Smooth muscle cell (in vitro differentiated cells): Measurements from ENCODE around the gene LTBP1. TPM values are rescaled to one million over a fixed set of nuclear protein-coding genes. Genes with fewer than 3 reads are reported as not detected.

ENCODE experiments used
- DNase-seq: peaks from one replicate; lab custom pipeline; 2025; ENCODE audit not compliant: unreplicated experiment; lab: John Stamatoyannopoulos, UW
- H2AFZ ChIP-seq: fragments of 200-600 bp; sonication (generic); 2 replicates; pipeline ENCODE4 v1.6.0; 2016; ENCODE audit warnings: antibody characterized with exemption, low read depth, mild to moderate bottlenecking
- H3F3A ChIP-seq: fragments of 200-600 bp; sonication (generic); 2 replicates; pipeline ENCODE4 v1.6.0; 2017; ENCODE audit warnings: antibody characterized with exemption, low read depth
- H3K27ac ChIP-seq: fragments of 200-600 bp; sonication (generic); 2 replicates; pipeline ENCODE4 v1.5.1; 2016; ENCODE audit warnings: low read depth, mild to moderate bottlenecking
- H3K27me3 ChIP-seq: fragments of 200-600 bp; sonication (generic); 2 replicates; pipeline ENCODE4 v1.6.1; 2016; ENCODE audit warnings: low read depth, mild to moderate bottlenecking
- H3K36me3 ChIP-seq: fragments of 200-600 bp; sonication (generic); 2 replicates; pipeline ENCODE4 v1.5.1; 2016; ENCODE audit warnings: low read depth
- H3K4me1 ChIP-seq: fragments of 200-600 bp; sonication (generic); 2 replicates; pipeline ENCODE4 v1.5.1; 2016; ENCODE audit warnings: low read depth
- H3K4me2 ChIP-seq: fragments of 200-600 bp; sonication (generic); 2 replicates; pipeline ENCODE4 v1.6.0; 2016; ENCODE audit warnings: mild to moderate bottlenecking
- H3K4me3 ChIP-seq: fragments of 200-600 bp; sonication (generic); 2 replicates; pipeline ENCODE4 v1.5.1; 2016; ENCODE audit warnings: mild to moderate bottlenecking
- H3K79me2 ChIP-seq: fragments of 200-600 bp; sonication (generic); 2 replicates; pipeline ENCODE4 v1.6.0; 2016; ENCODE audit warnings: low read depth, mild to moderate bottlenecking
- H3K9ac ChIP-seq: fragments of 200-600 bp; sonication (generic); 2 replicates; pipeline ENCODE4 v1.6.0; 2016; ENCODE audit warnings: low read depth
- H3K9me3 ChIP-seq: fragments of 200-600 bp; sonication (generic); replicated peaks from 2 replicates; pipeline ENCODE4 v1.5.1; 2016; ENCODE audit warnings: low read depth
- H4K20me1 ChIP-seq: fragments of 200-600 bp; sonication (generic); 2 replicates; pipeline ENCODE4 v1.6.0; 2016; ENCODE audit warnings: low read depth
- WGBS: methylation state at CpG from one replicate; pipeline ENCODE4 v1.1.7; 2016; ENCODE audit warnings: low lambda C conversion rate; 5-methylcytosine and 5-hydroxymethylcytosine counted together
- polyA plus RNA-seq: library from polyadenylated mRNA; unstranded; fragments of >200 nt; fragmentation: Nextera tagmentation; extraction: Ambion mirVana; gene quantifications from 2 replicates; pipeline ENCODE4 v1.2.1, GENCODE V29; 2016
- total RNA-seq: library from RNA; depleted of rRNA; stranded (reverse); fragments of >200 nt; gene quantifications from 2 replicates; pipeline ENCODE4 v1.2.3, GENCODE V29; 2014
- TF ChIP-seq, protein P1 (sequence below): fragments of 200-600 bp; sonication (generic); IDR thresholded peaks from 2 replicates; pipeline ENCODE4 v1.5.1; 2017; ENCODE audit warnings: borderline replicate concordance, mild to moderate bottlenecking, antibody characterized with exemption; ENCODE audit not compliant: insufficient read depth, poor library complexity, severe bottlenecking

The LTBP1 gene
- total and polyA plus RNA-seq, 2 experiments from 2014 or later: 146 to 250 TPM

DNA sequence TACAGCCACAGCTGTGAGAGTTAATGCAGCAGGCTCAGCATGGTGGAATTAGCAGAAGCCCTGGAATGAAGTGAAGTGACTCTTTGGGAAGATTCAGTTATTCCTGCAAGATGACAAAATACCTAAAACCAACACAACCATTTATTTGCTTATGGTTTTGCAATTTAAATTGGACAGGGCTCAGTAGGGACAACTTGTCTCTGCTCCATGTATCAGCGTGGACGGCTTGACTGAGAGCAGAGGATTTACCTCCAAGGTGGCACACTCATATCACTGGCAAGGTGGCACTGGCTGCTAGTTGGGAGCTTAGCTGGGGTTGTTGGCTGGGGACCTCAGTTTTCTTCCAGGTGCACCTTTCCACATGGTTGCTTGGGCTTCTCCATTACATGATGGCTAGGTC lies 58.3 kb downstream of the LTBP1 start:
- DNase-seq: no peak
- H3K27ac ChIP-seq: no peak overlapping the region
- no peaks in the 10 kb centered on the region for H3K9me3 ChIP-seq
- no peaks in the 10 kb centered on the region for H3K79me2 ChIP-seq
- TF ChIP-seq, protein P1, sequence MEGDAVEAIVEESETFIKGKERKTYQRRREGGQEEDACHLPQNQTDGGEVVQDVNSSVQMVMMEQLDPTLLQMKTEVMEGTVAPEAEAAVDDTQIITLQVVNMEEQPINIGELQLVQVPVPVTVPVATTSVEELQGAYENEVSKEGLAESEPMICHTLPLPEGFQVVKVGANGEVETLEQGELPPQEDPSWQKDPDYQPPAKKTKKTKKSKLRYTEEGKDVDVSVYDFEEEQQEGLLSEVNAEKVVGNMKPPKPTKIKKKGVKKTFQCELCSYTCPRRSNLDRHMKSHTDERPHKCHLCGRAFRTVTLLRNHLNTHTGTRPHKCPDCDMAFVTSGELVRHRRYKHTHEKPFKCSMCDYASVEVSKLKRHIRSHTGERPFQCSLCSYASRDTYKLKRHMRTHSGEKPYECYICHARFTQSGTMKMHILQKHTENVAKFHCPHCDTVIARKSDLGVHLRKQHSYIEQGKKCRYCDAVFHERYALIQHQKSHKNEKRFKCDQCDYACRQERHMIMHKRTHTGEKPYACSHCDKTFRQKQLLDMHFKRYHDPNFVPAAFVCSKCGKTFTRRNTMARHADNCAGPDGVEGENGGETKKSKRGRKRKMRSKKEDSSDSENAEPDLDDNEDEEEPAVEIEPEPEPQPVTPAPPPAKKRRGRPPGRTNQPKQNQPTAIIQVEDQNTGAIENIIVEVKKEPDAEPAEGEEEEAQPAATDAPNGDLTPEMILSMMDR: no peak
- no peak overlapping the region for H2AFZ ChIP-seq
- no peak overlapping the region for H3K4me2 ChIP-seq
- no peak overlapping the region for H3K4me3 ChIP-seq
- H3K27me3 ChIP-seq: no peaks in the 10 kb centered on the region
- no peak overlapping the region for H3K9ac ChIP-seq
- no peaks in the 10 kb centered on the region for H3K36me3 ChIP-seq
- WGBS: 88% methylated on average over 2 of the region's 2 CpGs
- no peaks in the 10 kb centered on the region for H3K4me1 ChIP-seq
- H3F3A ChIP-seq: no peaks in the 10 kb centered on the region
- H4K20me1 ChIP-seq: no peaks in the 10 kb centered on the region

GRCh38 chr2:33008716-33009115 lies 62.0 kb downstream of the LTBP1 start:
- no peak for DNase-seq
- no peak overlapping the region for H3K4me3 ChIP-seq
- 100% methylated on average over 1 of the region's 1 CpG for WGBS

DNA sequence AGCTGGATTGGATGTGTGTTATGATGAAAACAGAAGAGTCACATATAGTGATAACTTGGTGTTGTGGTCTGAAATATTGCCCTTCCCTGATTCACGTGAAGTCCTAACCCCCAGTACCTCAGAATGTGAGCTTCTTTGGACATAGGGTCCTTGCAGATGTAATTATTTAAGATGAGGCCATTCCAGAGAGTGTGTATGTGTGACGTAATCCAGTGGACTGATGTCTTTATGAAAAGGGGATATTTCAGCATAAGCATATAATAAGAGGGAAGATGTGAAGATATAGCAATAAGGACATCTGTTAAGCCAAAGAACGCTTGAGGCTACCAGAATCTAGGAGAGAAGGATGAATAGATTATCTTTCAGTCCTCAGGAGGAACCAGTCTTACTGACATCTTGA lies 62.5 kb downstream of the LTBP1 start:
- Histone ChIP-seq H3K27ac (no peak overlapping the region), H3K4me2 (no peak overlapping the region), H3K9me3 (no peaks in the 10 kb centered on the region), H3K9ac (no peak overlapping the region), H3K36me3 (no peaks in the 10 kb centered on the region), H3K79me2 (no peaks in the 10 kb centered on the region), H2AFZ (no peak overlapping the region), H3K4me3 (no peak overlapping the region), H3K4me1 (peaks cover 9% of the 10 kb centered on the region), H3F3A (peaks cover 2% of the 10 kb centered on the region), H3K27me3 (no peaks in the 10 kb centered on the region), H4K20me1 (no peaks in the 10 kb centered on the region)
- TF ChIP-seq, protein P1: no peak
- 89% methylated on average over 3 of the region's 3 CpGs for WGBS
- no peak for DNase-seq

More at GRCh38 chr2:33008716-33009115, 62.0 kb downstream of the LTBP1 start:
- no peaks in the 10 kb centered on the region for H3K9me3 ChIP-seq
- H3K36me3 ChIP-seq: no peaks in the 10 kb centered on the region
- no peak overlapping the region for H3K4me2 ChIP-seq
- H3K79me2 ChIP-seq: no peaks in the 10 kb centered on the region
- H2AFZ ChIP-seq: no peak overlapping the region
- peaks cover 4% of the 10 kb centered on the region for H3K4me1 ChIP-seq
- H3K27me3 ChIP-seq: no peaks in the 10 kb centered on the region
- H4K20me1 ChIP-seq: no peaks in the 10 kb centered on the region
- TF ChIP-seq, protein P1: no peak
- H3K27ac ChIP-seq: no peak overlapping the region
- H3F3A ChIP-seq: no peaks in the 10 kb centered on the region
- H3K9ac ChIP-seq: no peak overlapping the region

GRCh38 chr2:33011373-33011772 lies 64.6 kb downstream of the LTBP1 start:
- Histone ChIP-seq H3F3A (peaks cover 9% of the 10 kb centered on the region), H3K9me3 (no peaks in the 10 kb centered on the region), H3K27ac (no peak overlapping the region), H3K4me2 (no peak overlapping the region), H3K79me2 (no peaks in the 10 kb centered on the region), H3K4me3 (no peak overlapping the region), H3K36me3 (no peaks in the 10 kb centered on the region), H3K4me1 (peaks cover 14% of the 10 kb centered on the region), H3K9ac (no peak overlapping the region), H2AFZ (no peak overlapping the region), H4K20me1 (no peaks in the 10 kb centered on the region), H3K27me3 (no peaks in the 10 kb centered on the region)
- 67% methylated on average over 2 of the region's 2 CpGs for WGBS
- DNase-seq: no peak
- TF ChIP-seq, protein P1: no peak
